Stomach (tissue), 9 donors: ENCODE measurements around the gene MAPKAPK2. TPM values are rescaled to one million over a fixed set of nuclear protein-coding genes. Genes with fewer than 3 reads are reported as not detected.
A peak's percentile ranks its signal among the peaks of the same experiment; 100 is the strongest.
"Not testable (repeated sequence)": the region's sequence is repeated elsewhere in the genome, so short reads cannot be mapped to it uniquely, and the experiment has no call there.

Experiments used
- DNase-seq, 2 donors: peaks; one replicate each; pipeline versions ENCODE4 v3.0.0 to v3.0.0-alpha.2; 2013 to 2019
- H3K27ac ChIP-seq, 5 donors: fragments of 200-600 bp in 4 of 5; sonication (generic) in 4 of 5; one replicate each; pipeline ENCODE4 v1.5.1; 2013 to 2019; ENCODE audit warnings: mild to moderate bottlenecking in 1 of 5, moderate library complexity in 1 of 5
- H3K27me3 ChIP-seq, 3 donors: fragments of 200-600 bp; sonication (generic); one replicate each; pipeline ENCODE4 v1.5.1; 2017 to 2019; ENCODE audit warnings: mixed run types in 1 of 3
- H3K36me3 ChIP-seq, 4 donors: fragments of 200-600 bp; sonication (generic); 1 replicate in 3 of 4; 2 replicates in 1 of 4; pipeline ENCODE4 v1.5.1; 2016 to 2019
- H3K4me1 ChIP-seq, 4 donors: fragments of 200-600 bp; sonication (generic); one replicate each; pipeline ENCODE4 v1.5.1; 2016 to 2019
- H3K4me3 ChIP-seq, 4 donors: fragments of 200-600 bp; sonication (generic) in 3 of 4; one replicate each; pipeline ENCODE4 v1.5.1; 2016 to 2019; ENCODE audit warnings: mild to moderate bottlenecking in 1 of 4
- H3K9me3 ChIP-seq, 4 donors: fragments of 200-600 bp; sonication (generic); one replicate each; pipeline ENCODE4 v1.5.1; 2016 to 2019
- CTCF ChIP-seq, 7 experiments: fragments of 450-650 bp in 4 of 7; fragments of 200-600 bp in 3 of 7; sonication (generic) in 3 of 7; IDR thresholded peaks; one replicate each; pipeline ENCODE4 v1.5.1; 2016 to 2019; ENCODE audit warnings: antibody characterized with exemption in 7 of 7, control low read depth in 2 of 7, mild to moderate bottlenecking in 1 of 7
- EP300 ChIP-seq: sonication (generic); formaldehyde crosslinking; IDR thresholded peaks from one replicate; pipeline ENCODE4 v1.6.1; 2017; ENCODE audit warnings: antibody characterized with exemption
- POLR2A ChIP-seq, 4 donors: fragments of 450-650 bp; IDR thresholded peaks; one replicate each; pipeline ENCODE4 v1.6.1; 2016; ENCODE audit warnings: antibody characterized with exemption in 4 of 4, control low read depth in 2 of 4, mild to moderate bottlenecking in 1 of 4, moderate library complexity in 1 of 4
- POLR2AphosphoS5 ChIP-seq, 3 donors: sonication (generic); formaldehyde crosslinking; IDR thresholded peaks; one replicate each; pipeline ENCODE4 v1.6.1; 2016; ENCODE audit warnings: antibody characterized with exemption in 3 of 3
- WGBS, 5 donors: extraction: QIAGEN DNeasy Blood & Tissue Kit in 3 of 5; methylation state at CpG; one replicate each; pipeline versions ENCODE4 v1.1.5 to v1.1.7; 2013 to 2018; 5-methylcytosine and 5-hydroxymethylcytosine counted together
- intact Hi-C: fragments of 100-400 bp; cut with DNase I; formaldehyde crosslinking; loops from one replicate; pipeline ENCODE4 v1.15.1; 2023; ENCODE audit warnings: low total_unique reads
- polyA plus RNA-seq, 3 donors: library from polyadenylated mRNA; stranded (reverse); fragments of 200-250 nt; gene quantifications; one replicate each; pipeline ENCODE4 v1.2.3, GENCODE V29; 2013
- total RNA-seq, 5 donors: library from RNA; depleted of rRNA; stranded (reverse); fragments of >200 nt; gene quantifications; one replicate each; pipeline versions ENCODE4 v1.1.0 to v1.2.3, GENCODE V29; 2014 to 2016
- donor health status: healthy with polysubstance abuse.
- donor health status: Bipolar disorder and iron deficiency.
- donor health status: healthy.

The MAPKAPK2 gene
- total and polyA plus RNA-seq, 8 donors = 22.6 to 78.0 (median 49.7) TPM

- WGBS, 5 donors = 47 to 60% (median 55%) methylated on average over 4 of the region's 4 CpGs
- H3K27me3 ChIP-seq = no peaks in the 10 kb centered on the region
- H3K9me3 ChIP-seq = no peaks in the 10 kb centered on the region
- no peak for DNase-seq
- intact Hi-C loops = loop anchor here (10.0 kb wide), 1 partner anchor 278 kb away; no protein-coding TSS in a partner anchor
- peak overlapping the region in 1 of 4 donors; percentile 75 for H3K4me3 ChIP-seq
- TF ChIP-seq CTCF (IDR thresholded peaks at IDR 0.05) (no peak), POLR2A (IDR thresholded peaks at IDR 0.05) (no peak), EP300 (no peak), POLR2AphosphoS5 (IDR thresholded peaks at IDR 0.05) (no peak)
- H3K27ac ChIP-seq = peak overlapping the region in 3 of 5 donors; percentile 13 to 91 (median 89)
- H3K4me1 ChIP-seq = peaks cover 9 to 40% (median 30%) of the 10 kb centered on the region in 4 donors
- peaks cover 0 to 3% (median 2%) of the 10 kb centered on the region in 4 donors for H3K36me3 ChIP-seq
Measured at GRCh38 chr1:206636671-206637070, 48.0 kb upstream of the MAPKAPK2 start.

- Histone ChIP-seq H3K27ac (peak overlapping the region in 2 of 5 donors; percentile 13 to 89), H3K9me3 (no peaks in the 10 kb centered on the region), H3K36me3 (peaks cover 0 to 7% (median 2%) of the 10 kb centered on the region in 4 donors), H3K27me3 (no peaks in the 10 kb centered on the region), H3K4me1 (peaks cover 9 to 40% (median 30%) of the 10 kb centered on the region in 4 donors), H3K4me3 (no peak overlapping the region)
- intact Hi-C loops = loop anchor here (10.0 kb wide), 1 partner anchor 277 kb away; no protein-coding TSS in a partner anchor
- no peak for DNase-seq
- TF ChIP-seq POLR2A (IDR thresholded peaks at IDR 0.05) (no peak), POLR2AphosphoS5 (IDR thresholded peaks at IDR 0.05) (no peak), EP300 (no peak), CTCF (IDR thresholded peaks at IDR 0.05) (no peak)
Measured at GRCh38 chr1:206637605-206638004, 47.1 kb upstream of the MAPKAPK2 start.

GRCh38 chr1:206642074-206642473, 42.6 kb upstream of the MAPKAPK2 start:
- WGBS, 5 donors = 78 to 89% (median 81%) methylated on average over 2 of the region's 2 CpGs
- H3K9me3 ChIP-seq, intact Hi-C loops, H3K27ac ChIP-seq, H3K4me1 ChIP-seq, H3K27me3 ChIP-seq, DNase-seq, H3K4me3 ChIP-seq: not testable (repeated sequence)
- peaks cover 0 to 17% (median 5%) of the 10 kb centered on the region in 4 donors for H3K36me3 ChIP-seq

DNA sequence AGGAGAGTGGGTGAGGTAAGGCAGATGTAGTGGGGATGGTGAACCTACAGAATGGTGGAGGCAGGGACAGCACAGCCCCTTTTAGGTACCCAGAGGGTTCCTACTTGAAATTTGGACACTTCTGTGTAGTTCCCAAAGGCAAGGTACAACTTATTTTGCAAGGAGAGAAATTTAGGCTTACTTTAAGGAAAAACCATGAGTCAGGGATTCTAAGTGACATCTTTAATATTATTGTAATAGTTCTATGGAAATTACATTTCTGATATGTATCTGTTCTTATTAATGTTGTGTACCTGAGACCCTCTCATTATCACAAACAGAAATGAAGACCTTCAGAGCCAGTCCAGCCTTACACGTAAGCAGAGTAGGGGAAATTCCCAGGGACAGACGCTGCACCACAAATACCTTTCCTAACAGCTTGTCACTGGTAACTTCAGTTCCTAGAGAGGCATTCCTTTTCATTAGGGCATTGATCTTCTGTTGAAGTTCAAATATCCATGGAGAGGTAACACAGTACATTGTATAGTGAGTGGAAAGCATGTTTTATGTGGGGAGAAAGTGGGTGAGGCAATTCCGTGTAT, 41.5 kb upstream of the MAPKAPK2 start:
- Histone ChIP-seq H3K4me3 (no peak overlapping the region), H3K36me3 (peaks cover 9 to 27% (median 15%) of the 10 kb centered on the region in 4 donors), H3K27ac (no peak overlapping the region), H3K27me3 (no peaks in the 10 kb centered on the region), H3K4me1 (no peaks in the 10 kb centered on the region), H3K9me3 (no peaks in the 10 kb centered on the region)
- WGBS, 5 donors = 67 to 88% (median 82%) methylated on average over 3 of the region's 3 CpGs
- TF ChIP-seq CTCF (IDR thresholded peaks at IDR 0.05) = no peak
- DNase-seq = no peak
- intact Hi-C loops = no loop called here

GRCh38 chr1:206646504-206646903, 38.2 kb upstream of the MAPKAPK2 start:
- 36 to 73% (median 56%) methylated on average over 1 of the region's 1 CpG for WGBS, 5 donors
- H3K36me3 ChIP-seq = peaks cover 11 to 32% (median 18%) of the 10 kb centered on the region in 4 donors
- intact Hi-C loops = no loop called here
- no peak overlapping the region for H3K4me3 ChIP-seq
- no peak for DNase-seq
- H3K27me3 ChIP-seq = no peaks in the 10 kb centered on the region
- no peaks in the 10 kb centered on the region for H3K9me3 ChIP-seq
- no peak overlapping the region for H3K27ac ChIP-seq
- TF ChIP-seq CTCF (IDR thresholded peaks at IDR 0.05) (no peak), EP300 (no peak), POLR2A (IDR thresholded peaks at IDR 0.05) (no peak), POLR2AphosphoS5 (IDR thresholded peaks at IDR 0.05) (no peak)
- H3K4me1 ChIP-seq = peaks cover 0 to 4% (median 0%) of the 10 kb centered on the region in 4 donors
